GM23338 (cell line): ENCODE measurements around the gene GEN1. TPM values are rescaled to one million over a fixed set of nuclear protein-coding genes. Genes with fewer than 3 reads are reported as not detected.

Experiments used
- ATAC-seq: fragments of 200-7000 bp; cut with Tn5 transposase; 3 replicates; pipeline ENCODE4 v1.9.1; 2020
- DNase-seq: peaks from one replicate; pipeline ENCODE4 v3.0.0-alpha.2; 2015; ENCODE audit warnings: low spot score
- H2AFZ ChIP-seq: fragments of 200-600 bp; sonication (generic); 2 replicates; pipeline ENCODE4 v1.8.0; 2016; ENCODE audit warnings: antibody characterized with exemption, mild to moderate bottlenecking, moderate library complexity
- H3F3A ChIP-seq: fragments of 200-600 bp; sonication (generic); replicated peaks from 2 replicates; pipeline ENCODE4 v1.8.0; 2017; ENCODE audit warnings: antibody characterized with exemption, mixed run types, low read depth
- H3K27ac ChIP-seq: fragments of 200-600 bp; sonication (generic); 2 replicates; pipeline ENCODE4 v1.6.1; 2016; ENCODE audit warnings: low read depth
- H3K27me3 ChIP-seq: fragments of 200-600 bp; sonication (generic); 2 replicates; pipeline ENCODE4 v1.8.0; 2016; ENCODE audit warnings: mild to moderate bottlenecking, mixed run types, moderate library complexity; ENCODE audit not compliant: insufficient read depth
- H3K36me3 ChIP-seq: fragments of 200-600 bp; sonication (generic); 2 replicates; pipeline ENCODE4 v1.8.0; 2016; ENCODE audit warnings: mild to moderate bottlenecking; ENCODE audit not compliant: insufficient read depth
- H3K4me1 ChIP-seq: fragments of 200-600 bp; sonication (generic); 2 replicates; pipeline ENCODE4 v1.8.0; 2016; ENCODE audit warnings: mild to moderate bottlenecking, moderate library complexity; ENCODE audit not compliant: insufficient read depth
- H3K4me2 ChIP-seq: fragments of 200-600 bp; sonication (generic); 2 replicates; pipeline ENCODE4 v1.7.1; 2017; ENCODE audit warnings: mixed run types
- H3K4me3 ChIP-seq: fragments of 200-600 bp; sonication (generic); 2 replicates; pipeline ENCODE4 v1.6.1; 2016; ENCODE audit warnings: mixed run types
- H3K79me2 ChIP-seq: fragments of 200-600 bp; sonication (generic); replicated peaks from 2 replicates; pipeline ENCODE4 v1.8.0; 2017; ENCODE audit warnings: mild to moderate bottlenecking; ENCODE audit not compliant: insufficient read depth
- H3K9me2 ChIP-seq: fragments of 200-600 bp; sonication (generic); 2 replicates; pipeline ENCODE4 v1.8.0; 2017; ENCODE audit not compliant: insufficient read depth
- H4K20me1 ChIP-seq: fragments of 200-600 bp; sonication (generic); replicated peaks from 2 replicates; pipeline ENCODE4 v1.8.0; 2017; ENCODE audit warnings: mild to moderate bottlenecking; ENCODE audit not compliant: insufficient read depth
- H3K27ac Mint-ChIP-seq: 2 replicates; pipeline ENCODE4 v1.8.0; 2020; ENCODE audit warnings: inconsistent platforms, mild to moderate bottlenecking, moderate library complexity, mixed read lengths
- H3K27me3 Mint-ChIP-seq: 3 replicates; pipeline ENCODE4 v1.8.0; 2022; ENCODE audit warnings: low read depth, mild to moderate bottlenecking, moderate library complexity, mixed read lengths, inconsistent platforms; ENCODE audit not compliant: insufficient read depth, poor library complexity
- H3K36me3 Mint-ChIP-seq: 3 replicates; pipeline ENCODE4 v1.8.0; 2021; ENCODE audit warnings: low read depth, mild to moderate bottlenecking, inconsistent platforms, moderate library complexity, mixed read lengths
- H3K4me1 Mint-ChIP-seq: 3 replicates; pipeline ENCODE4 v1.8.0; 2020; ENCODE audit warnings: mild to moderate bottlenecking, inconsistent platforms, mixed read lengths
- H3K4me3 Mint-ChIP-seq: 3 replicates; pipeline ENCODE4 v1.8.0; 2021; ENCODE audit warnings: moderate library complexity, mild to moderate bottlenecking, inconsistent platforms, mixed read lengths
- H3K9me3 Mint-ChIP-seq: 3 replicates; pipeline ENCODE4 v1.8.0; 2020; ENCODE audit warnings: moderate library complexity, mild to moderate bottlenecking, inconsistent platforms, mixed read lengths
- CREB1 ChIP-seq: fragments of 250-450 bp; sonication (Bioruptor Pico); IDR thresholded peaks from 2 replicates; pipeline ENCODE4 v1.5.0; 2020; ENCODE audit warnings: low read depth, mild to moderate bottlenecking, moderate library complexity
- EZH2phosphoT487 ChIP-seq: fragments of 200-600 bp; sonication (generic); IDR thresholded peaks from one replicate; pipeline ENCODE4 v1.8.1; 2018; ENCODE audit warnings: antibody characterized with exemption; ENCODE audit not compliant: unreplicated experiment
- JUNB ChIP-seq: IDR thresholded peaks from one replicate; pipeline ENCODE4 v1.6.1; 2016; ENCODE audit warnings: antibody characterized with exemption; ENCODE audit not compliant: unreplicated experiment
- REST ChIP-seq: IDR thresholded peaks from one replicate; pipeline ENCODE4 v1.6.1; 2018; ENCODE audit warnings: antibody characterized with exemption; ENCODE audit not compliant: unreplicated experiment
- STAT1 ChIP-seq: IDR thresholded peaks from one replicate; pipeline ENCODE4 v1.6.1; 2016; ENCODE audit warnings: antibody characterized with exemption; ENCODE audit not compliant: unreplicated experiment
- ZNF114 ChIP-seq: fragments of 250-450 bp; sonication (Bioruptor Pico); IDR thresholded peaks from 2 replicates; pipeline ENCODE4 v1.5.0; 2020; ENCODE audit warnings: mild to moderate bottlenecking, moderate library complexity
- polyA plus RNA-seq: library from polyadenylated mRNA; unstranded; fragments of >200 nt; fragmentation: Nextera tagmentation; extraction: Ambion mirVana; gene quantifications from 2 replicates; pipeline ENCODE4 v1.2.1, GENCODE V29; 2016
- total RNA-seq: library from RNA; depleted of rRNA; stranded (reverse); fragments of >200 nt; shearing (Covaris generic); gene quantifications from 2 replicates; pipeline ENCODE4 v1.2.3, GENCODE V29; 2014
- TF ChIP-seq, protein P1 (sequence below): IDR thresholded peaks from 2 replicates; pipeline ENCODE4 v1.6.1; 2016; ENCODE audit warnings: antibody characterized with exemption
- TF ChIP-seq, protein P2 (sequence below), 2 experiments: fragments of 200-600 bp in 1 of 2; sonication (generic) in 1 of 2; conservative IDR thresholded peaks; 2 replicates each; pipeline versions ENCODE4 v1.5.1 to v1.6.1; 2016 to 2017; ENCODE audit warnings: antibody characterized with exemption in 2 of 2, low read depth in 2 of 2, mild to moderate bottlenecking in 2 of 2, moderate library complexity in 1 of 2
- TF ChIP-seq, protein P3 (sequence below): fragments of 250-450 bp; sonication (Bioruptor Pico); IDR thresholded peaks from 2 replicates; pipeline ENCODE4 v1.5.0; 2020; ENCODE audit warnings: mild to moderate bottlenecking, moderate library complexity

GEN1 gene
- total and polyA plus RNA-seq, 2 experiments from 2014 or later, result 14.2 to 43.3 TPM

DNA sequence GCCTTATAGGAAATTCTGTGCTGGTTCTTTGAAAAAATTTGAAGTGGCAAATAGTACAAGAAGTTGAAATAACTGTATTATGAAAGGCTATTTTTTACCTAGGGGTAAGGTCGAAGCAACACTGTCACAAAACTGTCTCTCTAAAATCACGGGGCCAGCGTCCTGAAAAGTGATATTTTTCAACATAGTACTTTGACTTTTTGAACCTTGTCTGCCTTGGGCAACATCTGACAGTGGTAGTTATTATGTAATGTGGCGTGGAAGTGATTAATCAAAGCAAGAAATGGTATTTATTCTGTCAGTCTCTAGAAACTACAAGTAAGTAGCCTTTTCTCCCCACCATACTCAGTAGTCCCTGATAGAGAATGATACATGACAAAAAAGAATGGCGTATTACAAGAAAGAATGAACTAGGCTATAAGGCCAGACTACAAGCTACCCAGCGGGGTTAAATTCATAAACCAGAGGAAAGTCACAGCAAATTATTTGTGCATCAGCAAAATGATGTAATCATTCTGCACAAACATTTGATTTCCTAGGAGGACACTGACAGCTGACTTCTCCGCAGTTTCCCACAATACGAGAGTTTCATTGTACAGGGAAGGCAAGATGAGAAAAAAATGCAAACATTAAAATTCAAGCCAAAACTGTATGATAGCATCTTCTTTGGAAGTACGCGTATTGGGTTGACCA, 9.8 kb downstream of the GEN1 start:
- no peak for ATAC-seq

More for the DNA sequence above, 9.8 kb downstream of the GEN1 start:
- Histone ChIP-seq H3K36me3 (peaks cover 20% of the 10 kb centered on the region), H3K27ac (no peak overlapping the region), H3K4me3 (no peak overlapping the region), H3K4me2 (no peak overlapping the region), H4K20me1 (0 out of 2 replicates have a peak, but pooled peaks cover 2% of the 10 kb centered on the region), H3K27me3 (no peaks in the 10 kb centered on the region), H3K9me2 (no peaks in the 10 kb centered on the region), H3F3A (no peaks in the 10 kb centered on the region), H3K79me2 (peaks cover 22% of the 10 kb centered on the region), H3K4me1 (no peaks in the 10 kb centered on the region), H2AFZ (no peak overlapping the region)
- H3K9me3 Mint-ChIP-seq, result no peaks in the 10 kb centered on the region
- no peaks in the 10 kb centered on the region for H3K27me3 Mint-ChIP-seq
- TF ChIP-seq REST (no peak), JUNB (no peak), EZH2phosphoT487 (no peak), STAT1 (no peak), ZNF114 (no peak), CREB1 (CRISPR knock-in tag) (no peak)
- TF ChIP-seq, protein P1, sequence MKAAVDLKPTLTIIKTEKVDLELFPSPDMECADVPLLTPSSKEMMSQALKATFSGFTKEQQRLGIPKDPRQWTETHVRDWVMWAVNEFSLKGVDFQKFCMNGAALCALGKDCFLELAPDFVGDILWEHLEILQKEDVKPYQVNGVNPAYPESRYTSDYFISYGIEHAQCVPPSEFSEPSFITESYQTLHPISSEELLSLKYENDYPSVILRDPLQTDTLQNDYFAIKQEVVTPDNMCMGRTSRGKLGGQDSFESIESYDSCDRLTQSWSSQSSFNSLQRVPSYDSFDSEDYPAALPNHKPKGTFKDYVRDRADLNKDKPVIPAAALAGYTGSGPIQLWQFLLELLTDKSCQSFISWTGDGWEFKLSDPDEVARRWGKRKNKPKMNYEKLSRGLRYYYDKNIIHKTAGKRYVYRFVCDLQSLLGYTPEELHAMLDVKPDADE, result no peak
- TF ChIP-seq, protein P2, sequence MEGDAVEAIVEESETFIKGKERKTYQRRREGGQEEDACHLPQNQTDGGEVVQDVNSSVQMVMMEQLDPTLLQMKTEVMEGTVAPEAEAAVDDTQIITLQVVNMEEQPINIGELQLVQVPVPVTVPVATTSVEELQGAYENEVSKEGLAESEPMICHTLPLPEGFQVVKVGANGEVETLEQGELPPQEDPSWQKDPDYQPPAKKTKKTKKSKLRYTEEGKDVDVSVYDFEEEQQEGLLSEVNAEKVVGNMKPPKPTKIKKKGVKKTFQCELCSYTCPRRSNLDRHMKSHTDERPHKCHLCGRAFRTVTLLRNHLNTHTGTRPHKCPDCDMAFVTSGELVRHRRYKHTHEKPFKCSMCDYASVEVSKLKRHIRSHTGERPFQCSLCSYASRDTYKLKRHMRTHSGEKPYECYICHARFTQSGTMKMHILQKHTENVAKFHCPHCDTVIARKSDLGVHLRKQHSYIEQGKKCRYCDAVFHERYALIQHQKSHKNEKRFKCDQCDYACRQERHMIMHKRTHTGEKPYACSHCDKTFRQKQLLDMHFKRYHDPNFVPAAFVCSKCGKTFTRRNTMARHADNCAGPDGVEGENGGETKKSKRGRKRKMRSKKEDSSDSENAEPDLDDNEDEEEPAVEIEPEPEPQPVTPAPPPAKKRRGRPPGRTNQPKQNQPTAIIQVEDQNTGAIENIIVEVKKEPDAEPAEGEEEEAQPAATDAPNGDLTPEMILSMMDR (conservative IDR thresholded peaks at IDR 0.05; ENCODE audit: low read depth in 2 of 2), result no peak
- TF ChIP-seq, protein P3, sequence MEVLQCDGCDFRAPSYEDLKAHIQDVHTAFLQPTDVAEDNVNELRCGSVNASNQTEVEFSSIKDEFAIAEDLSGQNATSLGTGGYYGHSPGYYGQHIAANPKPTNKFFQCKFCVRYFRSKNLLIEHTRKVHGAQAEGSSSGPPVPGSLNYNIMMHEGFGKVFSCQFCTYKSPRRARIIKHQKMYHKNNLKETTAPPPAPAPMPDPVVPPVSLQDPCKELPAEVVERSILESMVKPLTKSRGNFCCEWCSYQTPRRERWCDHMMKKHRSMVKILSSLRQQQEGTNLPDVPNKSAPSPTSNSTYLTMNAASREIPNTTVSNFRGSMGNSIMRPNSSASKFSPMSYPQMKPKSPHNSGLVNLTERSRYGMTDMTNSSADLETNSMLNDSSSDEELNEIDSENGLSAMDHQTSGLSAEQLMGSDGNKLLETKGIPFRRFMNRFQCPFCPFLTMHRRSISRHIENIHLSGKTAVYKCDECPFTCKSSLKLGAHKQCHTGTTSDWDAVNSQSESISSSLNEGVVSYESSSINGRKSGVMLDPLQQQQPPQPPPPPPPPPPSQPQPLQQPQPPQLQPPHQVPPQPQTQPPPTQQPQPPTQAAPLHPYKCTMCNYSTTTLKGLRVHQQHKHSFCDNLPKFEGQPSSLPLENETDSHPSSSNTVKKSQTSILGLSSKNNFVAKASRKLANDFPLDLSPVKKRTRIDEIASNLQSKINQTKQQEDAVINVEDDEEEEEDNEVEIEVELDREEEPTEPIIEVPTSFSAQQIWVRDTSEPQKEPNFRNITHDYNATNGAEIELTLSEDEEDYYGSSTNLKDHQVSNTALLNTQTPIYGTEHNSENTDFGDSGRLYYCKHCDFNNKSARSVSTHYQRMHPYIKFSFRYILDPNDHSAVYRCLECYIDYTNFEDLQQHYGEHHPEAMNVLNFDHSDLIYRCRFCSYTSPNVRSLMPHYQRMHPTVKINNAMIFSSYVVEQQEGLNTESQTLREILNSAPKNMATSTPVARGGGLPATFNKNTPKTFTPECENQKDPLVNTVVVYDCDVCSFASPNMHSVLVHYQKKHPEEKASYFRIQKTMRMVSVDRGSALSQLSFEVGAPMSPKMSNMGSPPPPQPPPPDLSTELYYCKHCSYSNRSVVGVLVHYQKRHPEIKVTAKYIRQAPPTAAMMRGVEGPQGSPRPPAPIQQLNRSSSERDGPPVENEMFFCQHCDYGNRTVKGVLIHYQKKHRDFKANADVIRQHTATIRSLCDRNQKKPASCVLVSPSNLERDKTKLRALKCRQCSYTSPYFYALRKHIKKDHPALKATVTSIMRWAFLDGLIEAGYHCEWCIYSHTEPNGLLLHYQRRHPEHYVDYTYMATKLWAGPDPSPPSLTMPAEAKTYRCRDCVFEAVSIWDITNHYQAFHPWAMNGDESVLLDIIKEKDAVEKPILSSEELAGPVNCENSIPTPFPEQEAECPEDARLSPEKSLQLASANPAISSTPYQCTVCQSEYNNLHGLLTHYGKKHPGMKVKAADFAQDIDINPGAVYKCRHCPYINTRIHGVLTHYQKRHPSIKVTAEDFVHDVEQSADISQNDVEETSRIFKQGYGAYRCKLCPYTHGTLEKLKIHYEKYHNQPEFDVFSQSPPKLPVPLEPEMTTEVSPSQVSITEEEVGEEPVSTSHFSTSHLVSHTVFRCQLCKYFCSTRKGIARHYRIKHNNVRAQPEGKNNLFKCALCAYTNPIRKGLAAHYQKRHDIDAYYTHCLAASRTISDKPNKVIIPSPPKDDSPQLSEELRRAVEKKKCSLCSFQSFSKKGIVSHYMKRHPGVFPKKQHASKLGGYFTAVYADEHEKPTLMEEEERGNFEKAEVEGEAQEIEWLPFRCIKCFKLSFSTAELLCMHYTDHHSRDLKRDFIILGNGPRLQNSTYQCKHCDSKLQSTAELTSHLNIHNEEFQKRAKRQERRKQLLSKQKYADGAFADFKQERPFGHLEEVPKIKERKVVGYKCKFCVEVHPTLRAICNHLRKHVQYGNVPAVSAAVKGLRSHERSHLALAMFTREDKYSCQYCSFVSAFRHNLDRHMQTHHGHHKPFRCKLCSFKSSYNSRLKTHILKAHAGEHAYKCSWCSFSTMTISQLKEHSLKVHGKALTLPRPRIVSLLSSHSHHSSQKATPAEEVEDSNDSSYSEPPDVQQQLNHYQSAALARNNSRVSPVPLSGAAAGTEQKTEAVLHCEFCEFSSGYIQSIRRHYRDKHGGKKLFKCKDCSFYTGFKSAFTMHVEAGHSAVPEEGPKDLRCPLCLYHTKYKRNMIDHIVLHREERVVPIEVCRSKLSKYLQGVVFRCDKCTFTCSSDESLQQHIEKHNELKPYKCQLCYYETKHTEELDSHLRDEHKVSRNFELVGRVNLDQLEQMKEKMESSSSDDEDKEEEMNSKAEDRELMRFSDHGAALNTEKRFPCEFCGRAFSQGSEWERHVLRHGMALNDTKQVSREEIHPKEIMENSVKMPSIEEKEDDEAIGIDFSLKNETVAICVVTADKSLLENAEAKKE (CRISPR knock-in tag), result no peak
- H3K36me3 Mint-ChIP-seq, result peaks cover 27% of the 10 kb centered on the region; the same call in 2 of the 3 replicates
- no peak overlapping the region for H3K4me3 Mint-ChIP-seq
- no peak overlapping the region for H3K27ac Mint-ChIP-seq
- DNase-seq, result no peak
- no peaks in the 10 kb centered on the region for H3K4me1 Mint-ChIP-seq
